Raji (cell line): ENCODE data around the gene B4GALNT1.

Experiments used
- POLR2A ChIP-seq: IDR thresholded peaks from 2 replicates; pipeline ENCODE4 v1.6.1; 2011; ENCODE audit warnings: low read depth, low read length, control low read depth; ENCODE audit not compliant: insufficient read depth

The B4GALNT1 gene

GRCh38 chr12:57622293-57623245 lies 10.4 kb downstream of the B4GALNT1 start:
- no peak for TF ChIP-seq POLR2A

- TF ChIP-seq POLR2A: no peak
Observed at GRCh38 chr12:57621497-57622292, 11.3 kb downstream of the B4GALNT1 start.

GRCh38 chr12:57620936-57621496 lies 12.0 kb downstream of the B4GALNT1 start:
- TF ChIP-seq POLR2A: no peak

- no peak for TF ChIP-seq POLR2A
Observed at GRCh38 chr12:57620245-57620935, 12.6 kb downstream of the B4GALNT1 start.

- no peak for TF ChIP-seq POLR2A
Observed at GRCh38 chr12:57619434-57620244, 13.4 kb downstream of the B4GALNT1 start.

GRCh38 chr12:57618966-57619433 lies 14.0 kb downstream of the B4GALNT1 start:
- TF ChIP-seq POLR2A: no peak

GRCh38 chr12:57617942-57618341 lies 15.1 kb downstream of the B4GALNT1 start:
- TF ChIP-seq POLR2A: no peak

GRCh38 chr12:57616383-57617101 lies 16.5 kb downstream of the B4GALNT1 start:
- TF ChIP-seq POLR2A: no peak

GRCh38 chr12:57615637-57616036 lies 17.4 kb downstream of the B4GALNT1 start:
- no peak for TF ChIP-seq POLR2A

GRCh38 chr12:57614948-57615500 lies 18.0 kb downstream of the B4GALNT1 start:
- TF ChIP-seq POLR2A: no peak

GRCh38 chr12:57614178-57614947 lies 18.6 kb downstream of the B4GALNT1 start:
- TF ChIP-seq POLR2A: no peak

GRCh38 chr12:57613427-57614109 lies 19.4 kb downstream of the B4GALNT1 start:
- no peak for TF ChIP-seq POLR2A
